Coronary artery (tissue), 2 donors: ENCODE data around the gene SRA1.

ENCODE experiments used
- DNase-seq: peaks from one replicate; pipeline ENCODE4 v3.0.0-alpha.2; 2017; ENCODE audit warnings: low spot score
- H3K27ac ChIP-seq, 2 donors: fragments of 200-600 bp; sonication (generic); one replicate each; pipeline ENCODE4 v1.5.1; 2016 to 2019
- H3K4me3 ChIP-seq: fragments of 200-600 bp; sonication (generic); 2 replicates; pipeline ENCODE4 v1.5.1; 2016; ENCODE audit warnings: mild to moderate bottlenecking, moderate library complexity
- CTCF ChIP-seq: fragments of 200-600 bp; sonication (generic); IDR thresholded peaks from one replicate; pipeline ENCODE4 v1.5.1; 2019; ENCODE audit warnings: antibody characterized with exemption

Gene SRA1

GRCh38 chr5:140551872-140552271 is 5.4 kb downstream of the SRA1 start:
- TF ChIP-seq CTCF, result no peak
- no peak overlapping the region for H3K27ac ChIP-seq
- DNase-seq, result no peak
- no peak overlapping the region for H3K4me3 ChIP-seq

- Histone ChIP-seq H3K4me3 (no peak overlapping the region), H3K27ac (peak overlapping the region; percentile 99)
- TF ChIP-seq CTCF, result no peak
- DNase-seq, result no peak
Observed at GRCh38 chr5:140550147-140551079, 6.9 kb downstream of the SRA1 start.

- H3K4me3 ChIP-seq, result no peak overlapping the region
- peak overlapping the region; percentile 99 for H3K27ac ChIP-seq
- DNase-seq, result no peak
- TF ChIP-seq CTCF, result no peak
Observed at GRCh38 chr5:140549237-140550144, 7.8 kb downstream of the SRA1 start.

GRCh38 chr5:140548791-140549190 is 8.5 kb downstream of the SRA1 start:
- no peak for TF ChIP-seq CTCF
- no peak for DNase-seq
- peak overlapping the region; percentile 99 for H3K27ac ChIP-seq
- peak overlapping the region; percentile 88 for H3K4me3 ChIP-seq

- peak overlapping the region; percentile 88 for H3K4me3 ChIP-seq
- H3K27ac ChIP-seq, result peak overlapping the region; percentile 99
- TF ChIP-seq CTCF, result no peak
- DNase-seq, result no peak
Observed at GRCh38 chr5:140548300-140548688, 9.0 kb downstream of the SRA1 start.

GRCh38 chr5:140547508-140548299 is 9.6 kb downstream of the SRA1 start, which contains the start of gene EIF4EBP3:
Gene EIF4EBP3 (plus strand): TSS chr5:140547662. CDS start chr5:140547738, 76 bp downstream.
- H3K27ac ChIP-seq, result peak within 1 kb of the TSS; percentile 99
- peak; percentile 28 for TF ChIP-seq CTCF
- peak within 1 kb of the TSS; percentile 88 for H3K4me3 ChIP-seq
- peak; percentile 98 for DNase-seq
